Measurements from ENCODE around the gene ZNF346. TPM values are rescaled to one million over a fixed set of nuclear protein-coding genes. Genes with fewer than 3 reads are reported as not detected.
A peak's percentile ranks its signal among the peaks of the same experiment; 100 is the strongest.

ZNF346 gene
- total RNA-seq, 1 donor from 2014 or later = 15.5 TPM

GRCh38 chr5:177085985-177086653 is 63.6 kb downstream of the ZNF346 start:
- peaks cover 2% of the 10 kb centered on the region for H3K27me3 ChIP-seq (ENCODE audit: control insufficient read depth, insufficient read depth, low read length)
- no peak for DNase-seq (ENCODE audit: low read depth)
- no peak for TF ChIP-seq CTCF (IDR thresholded peaks at IDR 0.05; ENCODE audit: insufficient read depth, low read length, poor library complexity, severe bottlenecking)
- no peak overlapping the region for H3K4me3 ChIP-seq (ENCODE audit: low read depth, low read length)
- no peaks in the 10 kb centered on the region for H3K36me3 ChIP-seq (ENCODE audit: control insufficient read depth, insufficient read depth, low read length)

GRCh38 chr5:177086654-177087397 is 64.3 kb downstream of the ZNF346 start, which contains the start of gene FGFR4:
Gene FGFR4, plus strand, starts transcription at chr5:177086915. Its CDS starts 2,688 bp downstream, at chr5:177089603.
- H3K36me3 ChIP-seq (ENCODE audit: control insufficient read depth, insufficient read depth, low read length) = no peaks in the 10 kb centered on the region
- peaks cover 2% of the 10 kb centered on the region for H3K27me3 ChIP-seq (ENCODE audit: control insufficient read depth, insufficient read depth, low read length)
- H3K4me3 ChIP-seq (ENCODE audit: low read depth, low read length) = peak within 1 kb of the TSS; percentile 59
- peak; percentile 42 for DNase-seq (ENCODE audit: low read depth)
- peak; percentile 56 for TF ChIP-seq CTCF (IDR thresholded peaks at IDR 0.05; ENCODE audit: insufficient read depth, low read length, poor library complexity, severe bottlenecking)

- no peak for TF ChIP-seq CTCF (IDR thresholded peaks at IDR 0.05; ENCODE audit: insufficient read depth, low read length, poor library complexity, severe bottlenecking)
- peaks cover 2% of the 10 kb centered on the region for H3K27me3 ChIP-seq (ENCODE audit: control insufficient read depth, insufficient read depth, low read length)
- DNase-seq (ENCODE audit: low read depth) = no peak
- no peaks in the 10 kb centered on the region for H3K36me3 ChIP-seq (ENCODE audit: control insufficient read depth, insufficient read depth, low read length)
- peak overlapping the region; percentile 59 for H3K4me3 ChIP-seq (ENCODE audit: low read depth, low read length)
Observed at GRCh38 chr5:177087398-177088005, 65.0 kb downstream of the ZNF346 start.

- Histone ChIP-seq H3K4me3 (ENCODE audit: low read depth, low read length) (no peak overlapping the region), H3K36me3 (ENCODE audit: control insufficient read depth, insufficient read depth, low read length) (no peaks in the 10 kb centered on the region), H3K27me3 (ENCODE audit: control insufficient read depth, insufficient read depth, low read length) (no peaks in the 10 kb centered on the region)
- no peak for DNase-seq (ENCODE audit: low read depth)
- TF ChIP-seq CTCF (IDR thresholded peaks at IDR 0.05; ENCODE audit: insufficient read depth, low read length, poor library complexity, severe bottlenecking) = no peak
Observed at GRCh38 chr5:177089127-177089526, 66.6 kb downstream of the ZNF346 start.

- H3K27me3 ChIP-seq (ENCODE audit: control insufficient read depth, insufficient read depth, low read length) = no peaks in the 10 kb centered on the region
- no peaks in the 10 kb centered on the region for H3K36me3 ChIP-seq (ENCODE audit: control insufficient read depth, insufficient read depth, low read length)
- no peak for TF ChIP-seq CTCF (IDR thresholded peaks at IDR 0.05; ENCODE audit: insufficient read depth, low read length, poor library complexity, severe bottlenecking)
- no peak overlapping the region for H3K4me3 ChIP-seq (ENCODE audit: low read depth, low read length)
- DNase-seq (ENCODE audit: low read depth) = no peak
Observed at GRCh38 chr5:177089825-177090641, 67.5 kb downstream of the ZNF346 start.
